Superior temporal gyrus (tissue), 1 donor: Measurements from ENCODE around the gene TRDMT1.
A peak's percentile ranks its signal among the peaks of the same experiment; 100 is the strongest.
"Not testable (repeated sequence)": the region's sequence is repeated elsewhere in the genome, so short reads cannot be mapped to it uniquely, and the experiment has no call there.

ENCODE experiments used
- DNase-seq: peaks from one replicate; pipeline ENCODE4 v3.0.0-alpha.2; 2016; ENCODE audit errors: extremely low spot score

TRDMT1 gene

DNA sequence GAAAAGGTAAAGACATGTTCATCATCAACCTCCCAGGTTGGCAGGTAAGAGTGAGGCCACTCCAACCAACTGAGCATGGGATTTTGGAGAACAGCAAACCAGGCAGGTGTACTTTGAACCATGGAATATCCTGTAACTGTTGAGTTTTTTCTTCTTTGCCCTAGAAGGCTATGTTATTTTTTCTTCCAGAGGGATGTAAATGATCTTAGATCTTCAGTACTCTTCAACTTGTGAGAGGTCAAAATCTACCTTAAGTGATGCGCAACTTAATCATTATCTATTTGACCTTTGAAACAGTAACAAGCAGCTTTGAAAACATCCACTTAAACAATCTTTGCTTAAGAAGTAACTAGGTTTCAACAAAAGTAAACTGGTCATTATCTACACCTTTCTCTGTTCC, 71.7 kb downstream of the TRDMT1 start, which contains the start of gene CUBN:
Gene CUBN (minus strand): TSS at position 71 of the 400 bp plus-strand sequence. CDS start 46 bp downstream, at position 25.
- DNase-seq: no peak

DNA sequence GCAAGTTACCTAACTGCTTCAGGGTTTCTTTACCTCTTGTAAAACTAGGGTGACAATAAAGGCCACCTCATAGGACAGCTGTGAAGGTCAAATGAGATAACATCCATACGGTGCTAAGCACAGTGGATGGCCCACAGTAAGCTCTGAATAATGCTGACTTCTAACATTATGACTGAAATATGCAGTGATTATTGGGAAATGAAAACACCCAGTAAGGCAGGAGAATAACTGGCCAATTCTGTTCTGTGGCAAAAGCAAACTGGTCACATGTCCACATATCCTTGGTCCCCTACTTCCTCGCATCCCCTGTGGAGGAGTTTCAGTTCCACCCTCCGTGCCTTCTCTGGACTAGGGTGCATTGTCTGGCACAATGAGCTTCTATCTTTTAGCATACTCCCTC, 73.2 kb downstream of the TRDMT1 start:
- no peak for DNase-seq

DNA sequence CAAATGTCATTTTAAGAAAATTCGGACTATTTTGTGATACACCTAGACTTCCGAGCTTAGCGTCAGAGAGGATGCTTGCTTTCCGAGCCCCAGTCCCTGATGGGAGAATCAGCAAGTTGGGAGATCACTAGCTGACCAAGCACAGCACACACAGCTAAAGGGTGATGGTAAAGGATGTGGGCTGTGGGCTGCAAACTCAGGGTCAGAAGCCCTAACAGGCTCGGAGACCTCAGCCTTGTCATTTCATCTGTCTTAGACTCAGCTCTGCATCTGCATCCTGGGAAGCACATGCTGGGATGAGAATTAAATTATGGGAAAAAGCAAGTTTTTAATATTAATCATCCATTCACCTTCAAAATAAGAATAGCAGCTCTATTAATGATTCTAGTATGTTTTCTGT, 75.1 kb downstream of the TRDMT1 start:
- no peak for DNase-seq

DNA sequence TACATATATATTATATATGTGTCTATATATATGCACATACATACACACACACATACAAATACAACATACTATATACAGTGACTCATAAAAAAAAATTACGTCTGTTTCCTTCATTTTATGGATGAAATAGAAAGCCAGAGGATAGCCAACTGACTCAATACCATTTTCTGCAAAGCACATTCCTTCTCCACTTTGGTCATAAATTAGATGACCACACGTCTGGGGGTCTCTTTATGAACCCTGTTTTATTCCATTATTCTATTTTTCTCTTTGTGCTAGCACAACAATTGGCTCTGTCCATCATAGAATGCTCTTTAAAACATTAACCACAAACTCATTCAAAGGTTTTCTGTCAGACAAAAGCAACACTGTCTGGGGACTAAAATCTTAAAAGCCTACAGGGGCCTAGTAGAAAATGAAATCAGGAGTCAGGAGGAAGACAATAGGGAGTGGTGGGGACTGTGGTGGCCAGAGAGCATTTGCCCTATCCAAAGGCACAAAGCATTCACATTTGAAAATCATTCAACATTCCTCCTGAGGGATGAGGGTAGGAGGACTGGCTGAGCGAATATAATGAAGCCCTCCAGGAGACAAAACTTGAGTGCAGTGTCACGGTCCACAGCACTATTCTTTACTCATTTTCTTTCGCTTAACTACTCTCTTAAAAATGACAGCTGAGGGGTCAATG, 76.1 kb downstream of the TRDMT1 start:
- DNase-seq: no peak

DNA sequence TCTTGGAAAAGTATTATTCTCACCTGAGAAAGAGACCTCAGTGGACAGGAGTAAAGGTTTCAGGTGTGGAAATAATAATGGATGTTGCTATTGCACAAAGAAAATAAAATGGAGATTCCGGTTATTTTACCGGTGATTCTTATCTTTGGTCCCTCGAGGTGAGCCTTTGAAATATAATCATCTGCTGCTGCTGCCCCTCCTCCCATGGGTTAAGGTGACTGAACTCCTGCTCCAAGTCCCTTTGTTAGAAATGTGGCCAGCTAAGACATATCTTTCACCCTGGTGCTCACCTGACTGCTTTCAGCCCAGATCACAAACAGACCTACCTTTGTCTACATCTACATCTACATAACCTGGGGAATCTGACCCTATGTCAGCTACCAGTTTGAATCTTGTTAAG, 77.5 kb downstream of the TRDMT1 start:
- no peak for DNase-seq

DNA sequence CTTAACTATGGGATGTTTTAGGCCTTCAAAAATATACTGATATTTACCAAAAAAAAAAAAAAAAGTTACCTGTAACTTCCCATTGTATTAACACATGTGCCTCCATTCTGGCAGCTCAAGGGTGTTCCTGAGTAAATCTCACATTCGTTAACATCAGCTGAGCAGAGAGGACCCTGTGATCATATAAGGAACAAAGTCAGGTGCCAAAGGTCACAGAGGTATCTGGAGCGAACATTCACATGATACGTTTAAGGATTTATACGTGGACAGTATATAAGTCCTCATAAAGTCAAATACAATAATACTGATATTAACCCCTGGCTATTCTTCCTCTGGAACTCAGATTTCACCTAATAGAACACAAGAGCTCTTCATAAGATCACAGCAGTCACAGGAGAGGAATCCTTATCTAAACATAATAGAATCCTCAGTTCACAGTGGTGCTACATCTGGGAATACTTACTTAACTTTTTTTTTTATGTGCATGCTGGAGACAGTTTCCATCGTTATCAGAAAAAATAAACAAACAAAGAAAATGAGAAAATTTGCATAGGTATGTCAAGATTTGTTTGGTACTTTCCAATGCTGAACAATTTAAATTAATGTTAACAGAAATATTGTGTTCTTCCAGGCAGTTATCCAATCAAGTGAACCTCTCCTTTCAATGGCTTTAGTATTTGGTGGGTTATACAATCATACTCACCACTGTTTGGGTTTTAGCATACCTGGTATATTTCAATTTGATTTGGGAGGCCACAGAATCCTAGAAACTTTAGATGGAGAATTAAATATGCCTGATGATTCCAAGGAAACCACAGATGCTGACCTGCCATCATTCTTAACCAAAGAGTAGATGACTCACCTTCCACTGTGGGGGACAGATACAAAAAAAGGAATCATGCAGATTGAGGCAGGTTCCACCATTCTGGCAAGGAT, 78.5 kb downstream of the TRDMT1 start:
- DNase-seq: no peak

DNA sequence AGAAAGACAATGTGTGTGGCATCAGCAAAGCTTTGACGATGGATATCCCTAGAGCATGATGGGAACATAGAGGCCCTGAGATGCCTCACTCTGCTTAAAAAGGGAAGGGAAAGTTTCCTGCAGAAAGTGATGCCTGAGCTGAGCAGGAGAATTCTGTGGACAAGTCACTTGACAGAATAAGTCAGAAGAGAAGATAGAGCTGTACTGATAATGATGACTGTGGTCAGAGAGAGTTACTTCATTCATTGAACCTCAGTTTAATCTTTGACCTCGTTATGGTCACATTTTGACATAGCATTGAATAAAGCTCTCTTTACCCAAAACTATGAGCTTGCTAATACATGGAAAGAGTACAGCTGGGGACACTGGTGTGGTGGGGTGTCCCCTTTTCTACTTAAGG, 79.4 kb downstream of the TRDMT1 start:
- no peak for DNase-seq

DNA sequence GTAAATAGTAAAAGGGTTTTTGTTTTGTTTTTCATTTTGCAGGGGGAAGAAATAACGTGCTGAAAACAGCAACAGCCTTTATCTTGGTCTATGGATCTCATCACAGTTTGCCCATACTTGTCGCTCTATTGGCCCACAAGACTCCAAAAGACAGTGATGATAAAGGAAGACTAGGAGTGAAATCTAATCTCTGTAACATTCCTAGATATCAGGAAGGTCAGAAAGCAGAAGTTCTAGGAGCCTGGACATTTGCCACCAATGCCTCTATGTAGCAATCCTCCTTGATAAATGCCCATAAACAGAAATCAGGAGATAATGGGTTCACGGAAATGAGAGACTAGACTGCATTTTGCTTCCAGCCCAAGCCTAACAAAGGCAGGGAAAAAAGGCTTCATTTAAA, 80.8 kb downstream of the TRDMT1 start:
- no peak for DNase-seq

DNA sequence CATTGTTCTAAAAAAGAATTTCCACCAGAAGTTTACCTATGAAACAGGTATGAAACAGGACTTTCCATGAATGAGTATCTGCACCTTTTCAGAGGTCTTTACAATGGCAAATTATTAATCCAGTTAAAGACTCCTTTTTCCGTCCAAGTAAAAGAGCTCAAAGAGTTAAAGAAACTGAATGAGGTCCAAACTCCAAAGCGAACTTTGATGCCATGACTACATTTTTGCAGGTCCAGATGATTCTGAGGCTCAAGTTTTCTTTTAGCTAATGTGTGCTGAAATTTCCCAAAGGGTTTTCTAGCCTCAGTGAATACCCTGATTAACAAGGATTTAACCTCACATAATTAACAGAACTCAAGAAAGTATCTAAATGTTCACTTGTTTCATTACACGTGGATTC, 81.6 kb downstream of the TRDMT1 start:
- no peak for DNase-seq

DNA sequence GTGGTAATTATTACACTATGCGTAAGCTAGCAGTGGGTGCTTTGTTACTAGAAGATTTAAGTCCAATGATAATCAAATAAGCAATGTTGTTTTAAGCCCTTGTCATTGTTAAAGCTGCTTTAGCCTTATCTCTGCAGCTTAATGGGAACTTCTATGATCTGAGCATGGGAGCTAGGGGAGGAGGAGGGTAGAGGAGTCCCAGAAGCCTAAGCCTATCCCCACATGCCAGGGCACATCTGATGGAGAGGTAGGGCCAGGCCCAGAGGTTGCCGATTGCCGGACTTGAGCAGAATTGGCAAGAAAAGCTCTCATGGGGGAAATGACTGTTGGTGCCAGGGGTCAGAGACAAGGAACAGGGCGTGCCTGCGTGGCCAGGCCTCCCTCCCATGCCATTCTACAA, 85.3 kb downstream of the TRDMT1 start:
- no peak for DNase-seq

DNA sequence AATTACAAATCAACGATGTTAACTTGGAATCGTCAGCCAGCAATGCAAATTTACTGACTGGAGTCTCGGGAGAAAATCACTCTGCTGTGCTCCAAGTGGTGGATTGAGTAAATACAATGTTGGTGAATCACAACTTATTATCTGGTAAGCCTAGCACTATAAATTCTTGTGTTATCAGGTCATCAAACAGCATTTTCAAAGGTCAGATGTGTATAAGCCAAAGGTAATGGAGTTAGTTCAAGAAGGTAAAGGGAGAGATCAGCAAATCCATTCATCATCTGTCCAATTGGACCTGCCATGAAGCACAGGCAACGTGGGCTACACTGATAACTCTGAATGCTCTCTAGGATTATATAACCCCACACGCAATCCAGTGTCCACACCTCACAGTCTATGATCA, 85.8 kb downstream of the TRDMT1 start:
- DNase-seq: no peak

DNA sequence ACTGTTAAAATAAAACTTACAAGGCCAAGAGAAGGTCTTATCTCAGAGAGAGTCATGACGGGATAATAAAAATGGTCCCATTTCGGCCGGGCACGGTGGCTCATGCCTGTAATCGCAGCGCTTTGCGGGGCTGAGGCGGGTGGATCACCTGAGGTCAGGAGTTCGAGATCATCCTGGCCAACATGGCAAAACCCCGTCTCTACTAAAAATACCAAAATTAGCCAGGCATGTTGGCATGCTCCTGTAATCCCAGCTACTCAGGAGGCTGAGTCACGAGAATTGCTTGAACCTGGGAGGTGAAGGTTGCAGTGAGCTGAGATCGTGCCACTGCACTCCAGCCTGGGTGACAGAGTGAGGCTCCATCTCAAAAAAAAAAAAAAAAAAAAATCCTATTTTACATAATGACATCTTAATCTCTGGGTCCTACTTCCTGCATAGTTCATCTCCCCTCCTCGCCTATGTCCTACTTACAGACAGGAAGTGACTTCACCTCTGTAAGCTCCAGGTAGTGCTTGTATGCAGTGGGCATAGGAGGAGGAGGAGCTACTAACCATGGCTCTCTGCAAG, 86.5 kb downstream of the TRDMT1 start:
- DNase-seq: not testable (repeated sequence)

DNA sequence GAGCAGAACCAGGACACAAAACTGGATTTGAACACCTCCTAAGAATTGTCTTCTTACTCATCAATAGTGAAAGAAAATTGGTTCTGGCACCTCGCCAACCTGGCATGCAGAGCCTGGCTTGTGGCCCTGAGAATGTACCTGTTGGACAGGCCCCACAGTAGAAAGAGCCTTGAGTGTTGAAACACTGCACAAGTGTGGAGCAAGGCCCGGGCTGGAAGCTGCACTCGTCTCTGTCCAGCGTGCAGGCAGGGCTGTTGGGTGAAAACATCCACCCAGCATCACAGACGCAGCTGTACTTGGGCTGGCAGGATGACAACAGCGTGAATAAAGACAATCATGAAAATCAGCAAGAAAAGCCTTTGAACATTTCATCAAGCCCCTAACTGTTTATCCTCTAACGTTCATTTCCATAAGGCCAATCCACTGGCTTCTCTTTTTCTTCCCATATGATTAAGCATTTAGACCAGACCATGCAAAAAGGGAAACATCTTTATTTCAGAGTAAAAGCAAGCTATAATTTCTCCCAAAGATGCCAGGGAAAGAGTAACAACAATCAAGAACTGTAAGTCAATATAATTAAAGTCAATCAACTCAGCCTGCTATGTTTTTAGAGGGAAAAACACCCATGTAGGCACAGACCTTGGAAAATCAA, 87.5 kb downstream of the TRDMT1 start:
- peak; percentile 27 for DNase-seq

DNA sequence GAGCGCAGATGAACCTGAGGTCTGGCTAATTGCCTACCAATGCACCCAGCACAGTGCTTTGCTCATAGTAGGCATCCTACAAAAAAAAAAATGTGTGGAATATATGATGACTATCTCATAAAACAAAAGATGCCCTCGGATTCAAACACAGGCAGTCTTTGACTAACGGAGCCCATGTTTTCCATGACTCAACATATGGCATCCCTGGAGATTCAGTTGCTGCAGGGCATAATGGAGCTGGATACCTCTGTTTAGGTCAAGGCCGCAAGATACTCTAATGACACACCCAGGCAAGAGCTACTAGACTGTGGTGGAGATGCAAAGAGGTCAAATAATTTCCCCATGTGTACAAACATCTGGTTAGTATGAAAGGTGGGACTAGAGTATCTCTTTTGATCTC, 88.1 kb downstream of the TRDMT1 start:
- no peak for DNase-seq

DNA sequence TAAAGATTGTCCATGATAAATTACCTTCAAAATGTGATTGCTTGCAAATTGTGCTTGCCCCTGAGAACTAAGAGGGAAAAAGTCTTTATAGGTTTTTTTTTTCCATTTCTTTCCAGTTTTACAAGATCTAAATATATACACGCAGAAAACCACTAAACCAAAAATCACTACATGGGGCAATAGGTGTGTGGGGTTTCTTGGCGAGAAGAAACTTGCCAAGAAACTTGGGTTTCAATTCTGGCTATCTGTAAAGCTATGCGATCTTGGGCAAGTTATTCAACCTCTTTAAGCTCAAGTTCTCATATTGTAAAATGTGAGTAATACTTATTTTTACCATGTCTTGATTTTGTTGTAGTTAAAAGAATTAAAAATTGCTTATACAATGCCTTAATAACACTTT, 88.9 kb downstream of the TRDMT1 start:
- DNase-seq: no peak

DNA sequence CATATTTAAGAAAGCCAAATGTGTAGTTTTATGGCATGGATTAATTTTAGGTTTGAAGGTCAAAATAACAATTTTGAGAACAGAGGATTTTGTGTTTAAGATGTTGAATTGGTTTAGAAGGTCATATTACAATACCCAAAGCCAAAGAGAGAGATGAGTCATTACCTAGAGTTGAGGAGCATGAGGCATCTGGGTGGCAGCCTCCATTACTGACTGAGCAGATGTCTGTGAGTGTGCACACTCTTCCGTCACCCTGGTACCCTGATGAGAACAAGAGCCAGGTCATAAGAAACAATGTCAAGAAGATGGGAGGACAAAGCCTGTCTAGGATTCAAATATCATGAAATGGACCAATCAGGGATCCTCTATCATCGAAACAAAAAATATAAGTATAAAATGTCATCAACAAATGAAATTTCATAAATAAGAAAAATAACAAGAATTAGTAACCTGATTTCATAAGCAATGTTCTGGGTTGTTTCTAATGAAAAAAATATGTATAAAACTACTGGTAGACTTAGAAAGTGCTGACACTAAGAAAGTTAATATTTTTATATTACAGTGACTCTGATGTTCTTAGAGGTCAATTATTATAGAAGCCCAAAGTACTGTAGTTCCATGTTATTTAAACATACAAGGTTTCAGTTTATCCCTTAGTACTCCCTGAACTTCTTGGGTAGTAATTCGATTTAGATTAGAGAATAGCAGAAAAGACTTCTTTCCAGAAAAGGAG, 91.8 kb downstream of the TRDMT1 start:
- no peak for DNase-seq

DNA sequence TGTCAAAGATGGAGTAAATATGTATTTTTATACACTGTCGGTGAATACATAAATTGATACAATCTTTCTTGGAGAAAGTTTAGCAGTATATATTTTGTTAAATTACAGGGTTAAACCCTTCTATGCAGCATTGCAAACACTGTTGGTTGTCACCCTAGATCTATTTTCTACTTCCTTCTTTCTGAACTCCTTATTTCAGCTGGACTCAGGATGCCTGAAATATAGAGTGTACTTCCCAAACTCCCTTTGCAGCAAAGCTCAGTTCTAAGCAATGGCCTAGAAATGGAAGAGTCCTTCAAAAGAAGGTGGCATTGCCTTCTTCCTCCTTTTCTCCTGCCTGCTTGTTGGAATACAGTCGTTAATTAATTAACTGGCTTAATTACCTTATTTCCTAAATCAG, 92.4 kb downstream of the TRDMT1 start:
- DNase-seq: no peak

DNA sequence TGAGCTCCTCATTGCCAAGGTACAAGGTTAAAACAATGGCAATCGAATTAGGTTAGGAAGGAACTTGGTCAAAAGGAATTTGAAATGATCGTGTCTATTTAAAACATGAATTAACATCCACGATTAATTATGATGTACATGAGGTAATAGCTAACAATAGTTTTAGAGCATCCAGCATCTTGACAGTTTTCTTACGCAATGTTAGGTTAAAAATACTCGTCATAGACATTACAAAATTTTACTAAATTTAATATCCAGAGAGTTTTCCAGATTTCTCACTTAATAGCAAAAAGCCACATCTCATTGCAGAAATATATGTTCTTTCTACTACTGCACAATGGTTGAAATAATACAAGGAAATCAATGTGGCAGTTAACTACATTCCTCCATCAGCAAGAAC, 94.5 kb downstream of the TRDMT1 start:
- DNase-seq: no peak

DNA sequence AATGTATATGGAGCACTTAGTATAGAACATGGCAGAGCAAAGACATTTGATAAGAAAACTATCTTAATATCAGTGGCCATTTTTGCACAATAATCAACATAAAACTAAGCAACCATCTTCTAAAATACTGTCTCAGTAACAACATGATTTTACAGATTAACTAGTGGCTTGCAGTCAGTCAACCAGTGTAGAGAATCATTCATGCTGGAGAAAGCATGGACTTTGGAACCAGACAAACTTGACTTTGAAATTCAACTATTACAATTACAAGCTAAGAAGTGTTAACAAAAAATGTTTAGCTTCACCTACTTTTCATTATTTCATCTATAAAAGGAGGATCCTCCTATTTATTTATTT, 99.6 kb downstream of the TRDMT1 start:
- no peak for DNase-seq

DNA sequence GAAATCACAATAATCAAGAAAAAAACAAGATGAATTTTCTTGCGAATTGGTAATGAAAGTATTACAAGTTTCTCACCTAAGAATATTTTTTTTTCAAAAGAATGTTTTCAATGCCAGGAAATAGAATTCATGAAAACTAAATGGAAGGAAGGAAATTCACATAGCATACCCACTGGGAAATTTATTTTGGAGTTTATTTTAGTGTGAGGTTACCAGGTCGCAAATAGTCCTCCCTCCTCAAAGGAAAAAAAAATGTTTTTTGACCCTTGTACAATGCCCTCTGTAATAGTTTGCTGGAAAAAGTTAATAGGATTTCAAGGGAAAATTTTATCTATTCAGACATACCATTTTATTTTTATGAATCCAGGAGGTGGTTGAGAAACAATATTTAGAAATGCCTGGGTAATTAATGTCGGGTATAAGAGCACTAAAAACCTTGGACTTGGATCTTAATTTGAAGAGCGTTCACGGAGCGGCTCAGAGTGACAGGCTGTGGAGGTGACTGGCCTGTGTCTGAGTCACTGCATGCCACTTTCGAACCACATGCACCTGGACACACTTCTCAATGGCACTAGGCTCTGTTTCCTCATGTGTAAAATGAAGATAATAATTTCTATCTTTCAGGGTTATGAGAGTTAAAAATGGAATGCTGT, 100.1 kb downstream of the TRDMT1 start:
- DNase-seq: no peak

DNA sequence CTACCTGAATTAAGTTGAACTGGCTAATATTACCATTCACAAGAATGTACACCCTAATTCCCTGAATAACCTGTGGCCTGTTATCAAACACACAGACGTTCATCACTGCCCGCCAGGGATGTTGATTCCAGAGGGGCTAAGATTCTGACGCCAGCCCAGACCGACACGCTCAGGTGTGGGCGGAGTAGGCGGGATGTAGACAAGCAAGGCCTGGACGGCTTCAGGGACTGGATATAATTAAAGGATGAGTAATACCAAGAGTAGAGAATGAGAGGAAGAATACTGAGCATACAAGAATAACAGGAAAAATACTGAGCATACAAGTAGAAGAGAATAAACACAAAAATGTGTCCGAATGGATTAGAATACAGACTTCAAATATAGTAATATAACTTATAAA, 100.9 kb downstream of the TRDMT1 start:
- DNase-seq: no peak
